ENCODE measurements around the gene CCR9.

Gene CCR9

DNA sequence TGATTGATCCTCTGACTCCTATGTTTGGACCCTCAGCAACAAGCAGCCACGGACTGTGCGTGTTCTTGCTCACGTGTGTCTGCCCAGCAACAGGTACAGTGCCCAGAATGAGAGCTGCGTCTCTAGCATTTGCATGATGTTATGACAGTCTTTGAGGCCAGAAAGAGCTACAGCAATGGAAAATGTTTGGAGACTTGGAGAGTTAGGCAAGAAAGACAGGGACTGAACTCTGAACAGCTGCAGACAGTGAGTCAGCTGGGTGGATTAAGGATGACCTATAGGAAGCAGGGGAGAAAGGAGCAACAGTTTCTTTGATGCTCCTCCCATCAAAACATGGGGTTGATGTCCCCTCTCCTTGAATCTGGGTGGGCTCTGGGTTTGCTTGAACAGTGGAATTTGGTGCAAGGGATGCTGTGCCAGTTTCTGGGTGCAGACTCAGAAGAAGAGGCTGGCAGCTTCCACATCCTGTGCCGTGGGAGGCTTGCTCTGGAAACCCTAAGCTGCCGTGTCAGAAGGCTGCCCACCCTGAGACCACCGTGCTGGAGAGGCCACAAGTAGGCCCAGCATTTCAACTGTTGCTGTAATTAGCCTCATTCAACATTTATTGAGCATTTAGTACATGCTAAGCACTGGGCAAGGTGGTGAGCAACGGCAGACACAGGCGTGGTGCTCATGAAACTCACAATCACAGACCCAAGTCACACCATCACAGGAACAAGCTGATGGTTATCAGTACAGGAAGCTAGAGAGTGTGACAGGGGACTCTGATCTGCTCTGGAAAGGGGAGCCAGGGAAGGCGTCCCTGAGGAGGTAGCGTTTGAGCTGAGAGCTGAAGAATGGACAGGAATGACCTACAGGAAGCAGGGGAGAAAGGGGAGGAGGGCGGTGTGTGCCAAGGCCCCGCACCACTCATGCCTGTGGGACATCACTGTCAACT, 21.7 kb downstream of the CCR9 start:
- no peaks in the 10 kb centered on the region for H3K9me3 ChIP-seq
- H3K9ac ChIP-seq, result no peak overlapping the region
- no peaks in the 10 kb centered on the region for H4K20me1 ChIP-seq
- no peak overlapping the region for H3K27ac ChIP-seq
- H3K4me1 ChIP-seq, result peaks cover 32% of the 10 kb centered on the region
- no peaks in the 10 kb centered on the region for H3K36me3 ChIP-seq
- H3K27me3 ChIP-seq, result no peaks in the 10 kb centered on the region
- TF ChIP-seq Cebpa-rat (IDR thresholded peaks at IDR 0.05), result no peak
- no peak overlapping the region for H3K4me2 ChIP-seq
- H3K4me3 ChIP-seq, result no peak overlapping the region

DNA sequence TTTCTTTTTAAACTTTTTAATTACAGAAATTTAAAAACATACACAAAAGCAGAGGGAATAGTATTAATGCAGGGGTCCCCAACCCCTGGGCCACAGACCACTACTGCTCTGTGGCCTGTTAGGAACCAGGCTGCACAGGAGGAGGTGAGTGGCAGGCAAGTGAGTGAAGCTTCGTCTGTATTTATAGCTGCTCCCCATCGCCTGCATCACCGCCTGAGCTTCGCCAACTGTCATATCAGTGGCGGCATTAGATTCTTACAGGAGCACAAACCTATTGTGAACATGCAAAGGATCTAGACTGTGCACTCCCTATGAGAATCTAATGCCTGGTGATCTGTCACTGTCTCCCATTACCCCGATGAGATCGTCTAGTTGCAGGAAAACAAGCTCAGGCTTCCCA, 22.4 kb downstream of the CCR9 start:
- H3K9ac ChIP-seq, result no peak overlapping the region
- H3K36me3 ChIP-seq, result no peaks in the 10 kb centered on the region
- H3K9me3 ChIP-seq, result no peaks in the 10 kb centered on the region
- peaks cover 32% of the 10 kb centered on the region for H3K4me1 ChIP-seq
- H3K27ac ChIP-seq, result no peak overlapping the region
- no peaks in the 10 kb centered on the region for H4K20me1 ChIP-seq
- no peak overlapping the region for H3K4me3 ChIP-seq
- TF ChIP-seq Cebpa-rat (IDR thresholded peaks at IDR 0.05), result no peak
- peak overlapping the region; percentile 66; the same call in 1 of the 2 replicates for H3K4me2 ChIP-seq
- H3K27me3 ChIP-seq, result no peaks in the 10 kb centered on the region

DNA sequence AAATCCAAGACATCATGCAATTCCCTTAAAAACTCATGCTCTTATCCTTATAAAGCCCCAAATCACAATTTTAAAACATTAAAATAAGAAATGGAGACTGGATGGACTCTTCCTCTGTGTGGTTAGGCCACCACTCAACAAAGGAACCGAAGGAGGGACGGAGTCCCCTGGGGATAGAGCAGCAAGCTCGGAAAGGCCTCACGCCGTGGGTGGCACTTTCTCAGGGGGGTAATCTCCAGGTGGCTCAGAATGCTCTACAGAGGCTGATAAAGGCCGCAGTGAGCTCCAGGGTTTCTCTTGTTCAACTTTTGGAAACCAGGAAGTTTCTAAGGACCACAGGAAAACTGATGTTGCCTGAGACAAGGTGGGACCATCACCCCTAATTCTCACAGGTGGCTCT, 23.2 kb downstream of the CCR9 start:
- H4K20me1 ChIP-seq, result no peaks in the 10 kb centered on the region
- H3K27me3 ChIP-seq, result no peaks in the 10 kb centered on the region
- no peaks in the 10 kb centered on the region for H3K36me3 ChIP-seq
- H3K4me1 ChIP-seq, result peaks cover 36% of the 10 kb centered on the region
- peak overlapping the region; percentile 66 for H3K4me2 ChIP-seq
- H3K27ac ChIP-seq, result no peak overlapping the region
- H3K4me3 ChIP-seq, result no peak overlapping the region
- no peak for TF ChIP-seq Cebpa-rat (IDR thresholded peaks at IDR 0.05)
- H3K9ac ChIP-seq, result no peak overlapping the region
- no peaks in the 10 kb centered on the region for H3K9me3 ChIP-seq

DNA sequence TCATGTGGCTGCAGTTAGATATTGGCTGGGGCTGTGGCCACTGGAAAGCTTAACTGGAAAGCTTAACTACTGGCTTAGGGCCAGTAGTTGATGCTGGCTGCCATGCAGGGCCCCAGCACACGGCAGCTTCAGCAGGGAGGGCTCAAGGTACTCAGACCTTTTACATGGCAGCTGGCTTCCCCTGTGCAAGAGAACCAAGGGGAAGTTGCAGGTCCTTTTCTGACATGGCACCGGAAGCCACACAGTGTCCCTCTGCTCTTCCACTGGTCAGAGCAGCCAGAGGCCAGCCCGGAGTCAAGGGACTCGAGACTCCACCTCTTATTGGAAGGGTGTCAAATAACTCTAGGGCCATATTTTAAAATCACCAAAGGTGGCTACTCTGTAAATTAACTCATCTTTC, 24.5 kb downstream of the CCR9 start:
- Histone ChIP-seq H3K27me3 (no peaks in the 10 kb centered on the region), H3K4me3 (no peak overlapping the region), H4K20me1 (no peaks in the 10 kb centered on the region), H3K9ac (no peak overlapping the region), H3K27ac (no peak overlapping the region), H3K9me3 (no peaks in the 10 kb centered on the region), H3K4me1 (peaks cover 49% of the 10 kb centered on the region), H3K4me2 (no peak overlapping the region), H3K36me3 (no peaks in the 10 kb centered on the region)
- TF ChIP-seq Cebpa-rat (IDR thresholded peaks at IDR 0.05), result no peak

DNA sequence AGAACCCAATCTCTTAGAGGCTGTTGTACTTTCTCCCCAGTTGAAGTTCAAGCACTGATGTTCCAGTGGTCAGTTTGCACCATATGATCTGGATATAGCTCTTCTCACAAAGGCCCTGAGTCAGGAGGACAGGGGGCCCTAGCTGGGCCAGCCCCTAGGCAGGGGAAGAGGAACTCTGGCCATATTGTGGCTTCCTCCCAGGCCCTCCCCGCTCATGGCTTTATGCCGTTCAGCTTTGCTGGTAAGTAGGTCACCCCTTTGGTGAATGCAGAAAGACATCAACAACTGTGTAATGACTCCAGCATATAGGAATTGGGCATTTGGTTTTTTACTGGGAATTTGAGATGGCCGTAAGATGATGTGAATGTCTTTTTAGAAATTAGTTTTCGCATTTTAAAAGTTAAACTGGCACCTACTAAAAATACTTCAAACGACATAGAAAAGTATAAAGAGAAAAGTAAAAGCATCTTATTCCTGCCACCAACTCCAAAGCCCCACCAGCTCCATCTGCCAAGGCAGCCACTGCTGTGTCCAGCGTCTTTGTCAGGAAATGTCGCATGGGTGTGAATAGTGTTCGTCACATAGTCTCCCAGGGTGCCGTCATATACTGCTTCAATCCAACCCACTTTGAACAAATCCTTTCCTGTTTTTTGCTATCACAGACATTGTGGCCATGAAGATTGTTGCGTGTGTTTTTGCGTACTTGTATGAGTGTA, 25.3 kb downstream of the CCR9 start:
- Histone ChIP-seq H3K27ac (no peak overlapping the region), H4K20me1 (no peaks in the 10 kb centered on the region), H3K4me3 (no peak overlapping the region), H3K9me3 (no peaks in the 10 kb centered on the region), H3K4me1 (peaks cover 57% of the 10 kb centered on the region), H3K36me3 (no peaks in the 10 kb centered on the region), H3K4me2 (peak overlapping the region; percentile 10; the same call in 1 of the 2 replicates), H3K9ac (no peak overlapping the region), H3K27me3 (no peaks in the 10 kb centered on the region)
- no peak for TF ChIP-seq Cebpa-rat (IDR thresholded peaks at IDR 0.05)

DNA sequence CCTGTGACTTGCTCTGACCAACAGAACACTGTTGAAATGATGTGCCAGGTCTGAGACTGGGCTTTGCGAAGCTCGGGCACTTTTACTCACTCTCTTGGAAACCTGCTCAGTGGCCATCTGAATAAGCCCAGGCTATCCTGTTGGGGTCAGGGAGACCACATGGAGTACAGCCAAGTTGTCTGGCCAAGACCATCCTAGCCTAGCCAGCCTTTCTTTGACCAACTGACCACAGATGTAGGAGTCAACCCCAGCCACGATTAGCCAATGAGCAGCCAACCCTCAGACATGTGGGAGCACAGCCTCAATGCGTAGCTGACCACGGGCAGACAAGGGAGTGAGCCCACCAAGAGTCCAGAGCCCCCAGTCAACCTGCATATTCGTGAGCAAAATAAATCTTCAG, 26.1 kb downstream of the CCR9 start:
- H3K4me3 ChIP-seq, result no peak overlapping the region
- H3K9ac ChIP-seq, result no peak overlapping the region
- H3K4me2 ChIP-seq, result no peak overlapping the region
- peaks cover 63% of the 10 kb centered on the region for H3K4me1 ChIP-seq
- no peak for TF ChIP-seq Cebpa-rat (IDR thresholded peaks at IDR 0.05)
- no peak overlapping the region for H3K27ac ChIP-seq
- 0 out of 2 replicates have a peak, but pooled peaks cover 4% of the 10 kb centered on the region for H3K36me3 ChIP-seq
- H3K9me3 ChIP-seq, result no peaks in the 10 kb centered on the region
- H4K20me1 ChIP-seq, result no peaks in the 10 kb centered on the region
- no peaks in the 10 kb centered on the region for H3K27me3 ChIP-seq

DNA sequence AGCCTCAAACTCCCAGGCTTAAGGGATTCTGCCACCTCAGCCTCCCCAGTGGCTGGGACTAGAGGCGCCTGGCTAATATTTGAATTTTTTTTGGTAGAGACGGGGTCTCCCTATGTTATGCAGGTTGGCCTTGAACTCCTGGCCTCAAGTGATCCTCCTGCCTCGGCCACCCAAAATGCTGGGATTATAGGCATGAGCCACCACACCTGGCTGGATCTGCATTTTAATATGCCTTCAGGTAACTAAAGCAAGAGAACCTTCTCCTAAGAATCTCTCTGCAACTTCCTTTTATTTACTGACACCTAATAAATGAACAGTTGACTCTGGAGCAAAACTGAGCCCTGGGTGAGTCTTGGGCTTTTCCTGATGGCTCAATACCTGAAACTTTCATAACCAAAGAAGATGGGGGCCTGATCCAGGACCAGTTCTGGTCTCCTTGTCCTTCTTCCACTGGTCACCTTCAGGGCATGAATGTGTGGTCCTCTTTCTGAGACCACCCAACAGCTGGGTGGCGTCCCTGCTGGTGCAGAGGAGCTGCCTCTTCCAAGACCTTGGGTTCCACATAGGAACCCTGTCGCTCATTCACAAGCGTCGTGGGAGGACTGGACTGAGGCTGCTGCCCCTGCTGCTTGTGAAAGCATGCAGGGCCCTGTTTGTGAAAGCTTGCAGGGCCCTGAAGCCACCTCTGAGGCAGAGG, 28.2 kb downstream of the CCR9 start:
- Histone ChIP-seq H3K4me3 (no peak overlapping the region), H3K36me3 (peaks cover 23% of the 10 kb centered on the region), H3K4me2 (peak overlapping the region; percentile 74), H3K27ac (no peak overlapping the region), H4K20me1 (no peaks in the 10 kb centered on the region), H3K9me3 (no peaks in the 10 kb centered on the region), H3K4me1 (peaks cover 50% of the 10 kb centered on the region), H3K9ac (no peak overlapping the region), H3K27me3 (no peaks in the 10 kb centered on the region)
- TF ChIP-seq Cebpa-rat (IDR thresholded peaks at IDR 0.05), result no peak

DNA sequence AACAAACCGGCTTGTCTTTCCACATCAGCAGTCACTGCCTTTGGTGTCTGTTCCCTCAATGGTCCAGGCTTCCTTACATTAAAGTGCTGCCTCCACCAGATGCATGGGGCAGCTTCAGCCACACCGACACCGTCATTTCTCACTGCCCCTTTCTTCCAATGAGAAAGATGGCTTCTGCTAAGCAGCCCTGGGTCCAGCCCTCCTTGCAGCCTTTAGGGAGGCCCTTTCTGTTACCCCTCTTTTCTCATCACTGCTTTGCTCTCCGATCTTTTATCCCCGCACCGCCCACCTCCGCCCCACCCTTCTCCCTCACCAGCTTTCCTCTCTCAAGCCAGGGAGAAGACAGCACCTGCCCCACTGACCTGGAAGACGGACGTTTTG, 28.7 kb downstream of the CCR9 start:
- TF ChIP-seq Cebpa-rat (IDR thresholded peaks at IDR 0.05), result no peak
- H3K4me1 ChIP-seq, result peaks cover 45% of the 10 kb centered on the region
- no peak overlapping the region for H3K9ac ChIP-seq
- H3K4me3 ChIP-seq, result no peak overlapping the region
- H4K20me1 ChIP-seq, result no peaks in the 10 kb centered on the region
- peak overlapping the region; percentile 1; the same call in 1 of the 2 replicates for H3K27ac ChIP-seq
- peaks cover 28% of the 10 kb centered on the region for H3K36me3 ChIP-seq
- no peaks in the 10 kb centered on the region for H3K9me3 ChIP-seq
- no peaks in the 10 kb centered on the region for H3K27me3 ChIP-seq
- peak overlapping the region; percentile 74 for H3K4me2 ChIP-seq

DNA sequence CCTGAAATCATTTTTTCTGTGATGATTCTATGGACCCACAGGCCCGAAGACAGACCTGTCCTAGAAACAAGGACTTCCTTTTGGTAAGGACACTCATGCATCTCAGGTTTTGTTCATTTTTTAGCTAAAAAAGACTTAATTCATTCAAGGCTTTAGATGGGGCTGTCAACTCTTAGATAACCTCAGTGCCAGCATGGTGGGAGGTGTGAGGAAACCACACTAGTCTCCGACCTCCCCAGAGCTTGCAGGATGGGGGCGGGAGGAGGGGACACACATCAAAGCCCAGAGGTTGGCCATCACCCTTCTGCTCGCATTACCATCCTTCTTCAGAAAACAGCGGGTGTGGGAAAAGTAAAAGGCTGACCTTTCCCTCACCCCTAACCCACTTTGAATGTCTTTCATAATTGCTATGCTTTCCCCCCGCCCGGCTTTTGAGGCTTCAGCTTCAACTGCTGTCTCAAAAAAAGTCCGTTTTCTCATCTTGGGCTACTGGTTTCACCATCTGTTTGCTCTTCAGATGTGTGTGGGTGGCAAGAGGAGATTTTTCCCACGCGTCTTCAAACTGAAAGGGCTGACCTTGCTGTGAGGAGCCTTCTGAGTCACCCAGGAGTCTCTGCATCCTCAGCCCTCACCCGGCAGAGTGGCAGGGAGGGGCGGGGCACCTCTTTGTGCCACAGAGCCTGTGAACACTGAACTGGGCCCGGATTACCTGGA, 29.3 kb downstream of the CCR9 start:
- Histone ChIP-seq H3K9me3 (no peaks in the 10 kb centered on the region), H3K36me3 (peaks cover 34% of the 10 kb centered on the region), H3K27ac (peak overlapping the region; percentile 1; the same call in 1 of the 2 replicates), H3K4me3 (no peak overlapping the region), H3K4me2 (peak overlapping the region; percentile 74), H3K4me1 (peaks cover 41% of the 10 kb centered on the region), H3K27me3 (no peaks in the 10 kb centered on the region), H4K20me1 (no peaks in the 10 kb centered on the region), H3K9ac (no peak overlapping the region)
- no peak for TF ChIP-seq Cebpa-rat (IDR thresholded peaks at IDR 0.05)

All from BLaER1 (cell line).